ENCODE measurements around the gene XRCC1. TPM values are rescaled to one million over a fixed set of nuclear protein-coding genes. Genes with fewer than 3 reads are reported as not detected.
"Not testable (repeated sequence)": the region's sequence is repeated elsewhere in the genome, so short reads cannot be mapped to it uniquely, and the experiment has no call there.

XRCC1 gene
- total RNA-seq, 6 experiments from 2014 or later: 16.2 to 29.8 (median 27.1) TPM

DNA sequence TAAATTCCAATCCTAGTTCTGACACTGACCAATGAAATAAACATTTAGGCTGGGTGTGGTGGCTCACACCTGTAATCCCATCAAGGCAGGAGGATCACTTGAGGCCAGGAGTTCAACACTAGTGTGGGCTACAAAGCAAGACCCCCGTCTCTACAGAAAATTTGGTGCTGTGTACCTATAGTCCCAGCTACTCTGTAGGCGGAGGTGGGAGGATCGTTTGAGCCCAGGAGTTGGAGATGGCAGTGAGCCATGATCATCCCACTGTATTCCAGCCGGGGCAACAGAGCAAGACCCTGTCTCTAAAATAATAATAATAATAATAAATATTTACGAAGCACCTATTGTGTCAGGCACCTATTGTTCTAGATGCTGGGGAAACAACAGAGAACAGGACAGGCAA, 13.9 kb upstream of the XRCC1 start:
- Mint-ChIP-seq H3K36me3 (ENCODE audit: low read depth) (peaks cover 38% of the 10 kb centered on the region), H3K4me1 (ENCODE audit: low read depth) (peaks cover 15% of the 10 kb centered on the region), H3K27me3 (ENCODE audit: insufficient read depth) (peaks cover 2% of the 10 kb centered on the region), H3K4me3 (no peak overlapping the region), H3K27ac (no peak overlapping the region), H3K9me3 (no peaks in the 10 kb centered on the region)
- TF ChIP-seq, protein P1, sequence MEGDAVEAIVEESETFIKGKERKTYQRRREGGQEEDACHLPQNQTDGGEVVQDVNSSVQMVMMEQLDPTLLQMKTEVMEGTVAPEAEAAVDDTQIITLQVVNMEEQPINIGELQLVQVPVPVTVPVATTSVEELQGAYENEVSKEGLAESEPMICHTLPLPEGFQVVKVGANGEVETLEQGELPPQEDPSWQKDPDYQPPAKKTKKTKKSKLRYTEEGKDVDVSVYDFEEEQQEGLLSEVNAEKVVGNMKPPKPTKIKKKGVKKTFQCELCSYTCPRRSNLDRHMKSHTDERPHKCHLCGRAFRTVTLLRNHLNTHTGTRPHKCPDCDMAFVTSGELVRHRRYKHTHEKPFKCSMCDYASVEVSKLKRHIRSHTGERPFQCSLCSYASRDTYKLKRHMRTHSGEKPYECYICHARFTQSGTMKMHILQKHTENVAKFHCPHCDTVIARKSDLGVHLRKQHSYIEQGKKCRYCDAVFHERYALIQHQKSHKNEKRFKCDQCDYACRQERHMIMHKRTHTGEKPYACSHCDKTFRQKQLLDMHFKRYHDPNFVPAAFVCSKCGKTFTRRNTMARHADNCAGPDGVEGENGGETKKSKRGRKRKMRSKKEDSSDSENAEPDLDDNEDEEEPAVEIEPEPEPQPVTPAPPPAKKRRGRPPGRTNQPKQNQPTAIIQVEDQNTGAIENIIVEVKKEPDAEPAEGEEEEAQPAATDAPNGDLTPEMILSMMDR (IDR thresholded peaks at IDR 0.05): no peak
- DNase-seq: no peak

DNA sequence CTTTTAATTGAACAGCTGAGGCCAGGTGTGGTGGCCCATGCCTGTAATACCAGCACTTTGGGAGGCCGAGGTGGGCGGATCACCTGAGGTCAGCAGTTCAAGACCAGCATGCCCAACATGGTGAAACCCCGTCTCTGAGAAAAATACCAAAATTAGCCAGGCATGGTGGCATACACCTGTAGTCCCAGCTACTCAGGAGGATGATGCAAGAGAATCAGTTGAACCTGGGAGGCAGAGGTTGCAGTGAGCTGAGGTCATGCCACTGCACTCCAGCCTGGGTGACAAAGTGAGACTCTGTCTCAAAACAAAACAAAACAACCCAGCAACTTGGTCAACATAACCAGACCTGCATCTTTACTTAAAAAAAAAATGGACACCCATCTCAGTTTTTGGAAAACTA, 11.7 kb upstream of the XRCC1 start:
- not testable (repeated sequence) for DNase-seq; H3K4me3 Mint-ChIP-seq; H3K27ac Mint-ChIP-seq; H3K4me1 Mint-ChIP-seq (ENCODE audit: low read depth); H3K9me3 Mint-ChIP-seq; H3K27me3 Mint-ChIP-seq (ENCODE audit: insufficient read depth)
- peaks cover 27% of the 10 kb centered on the region for H3K36me3 Mint-ChIP-seq (ENCODE audit: low read depth)

DNA sequence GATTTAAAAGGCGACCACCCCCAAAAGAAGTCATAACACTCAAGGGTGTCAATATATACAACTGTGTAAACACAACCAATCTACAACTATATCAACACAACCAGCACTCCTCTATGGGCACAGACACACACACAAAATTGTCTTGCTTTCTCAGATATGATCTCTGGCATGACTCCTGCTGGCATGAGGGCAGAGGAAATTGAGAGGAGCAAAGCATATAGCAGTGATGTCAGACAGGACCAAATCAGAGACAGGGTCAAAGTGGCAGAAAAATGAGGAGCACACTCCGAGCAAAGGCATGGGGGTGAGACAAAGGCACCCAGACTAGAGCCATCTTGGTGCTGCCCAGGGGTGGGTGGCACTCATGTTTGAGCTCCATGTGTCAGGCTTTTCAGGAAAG, 11.0 kb upstream of the XRCC1 start:
- no peaks in the 10 kb centered on the region; the same call in none of the 2 replicates for H3K27me3 Mint-ChIP-seq (ENCODE audit: insufficient read depth)
- H3K4me3 Mint-ChIP-seq: no peak overlapping the region
- DNase-seq: no peak
- H3K4me1 Mint-ChIP-seq (ENCODE audit: low read depth): 0 out of 2 replicates have a peak, but pooled peaks cover 7% of the 10 kb centered on the region
- no peaks in the 10 kb centered on the region for H3K9me3 Mint-ChIP-seq
- no peak overlapping the region for H3K27ac Mint-ChIP-seq
- TF ChIP-seq, protein P1 (IDR thresholded peaks at IDR 0.05): no peak
- H3K36me3 Mint-ChIP-seq (ENCODE audit: low read depth): peaks cover 27% of the 10 kb centered on the region

DNA sequence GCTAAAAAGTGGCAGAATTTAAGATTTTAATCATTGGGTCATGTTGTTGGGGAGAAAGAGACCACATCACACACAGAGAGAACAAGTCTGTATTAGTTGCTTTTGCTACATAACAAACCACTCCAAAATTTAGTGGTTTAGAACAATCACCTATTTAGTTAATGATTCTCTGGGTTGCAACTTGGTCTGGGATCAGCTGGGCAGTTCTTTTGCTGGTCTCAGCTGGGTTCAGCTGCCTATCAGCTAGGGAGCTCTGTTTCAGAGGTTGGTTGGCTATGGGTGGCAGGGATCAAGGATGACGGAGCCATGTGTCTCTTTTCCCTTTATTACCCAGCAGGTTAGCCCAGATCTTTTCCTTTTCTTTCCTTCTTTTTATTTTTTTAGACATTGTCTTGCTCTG, 9.2 kb upstream of the XRCC1 start:
- Mint-ChIP-seq H3K36me3 (ENCODE audit: low read depth) (peaks cover 20% of the 10 kb centered on the region), H3K27me3 (ENCODE audit: insufficient read depth) (no peaks in the 10 kb centered on the region; the same call in 1 of the 2 replicates), H3K9me3 (no peaks in the 10 kb centered on the region), H3K4me3 (no peak overlapping the region), H3K27ac (peak overlapping the region; percentile 19; the same call in 1 of the 2 replicates), H3K4me1 (ENCODE audit: low read depth) (0 out of 2 replicates have a peak, but pooled peaks cover 7% of the 10 kb centered on the region)
- DNase-seq: no peak
- TF ChIP-seq, protein P1 (IDR thresholded peaks at IDR 0.05): no peak

DNA sequence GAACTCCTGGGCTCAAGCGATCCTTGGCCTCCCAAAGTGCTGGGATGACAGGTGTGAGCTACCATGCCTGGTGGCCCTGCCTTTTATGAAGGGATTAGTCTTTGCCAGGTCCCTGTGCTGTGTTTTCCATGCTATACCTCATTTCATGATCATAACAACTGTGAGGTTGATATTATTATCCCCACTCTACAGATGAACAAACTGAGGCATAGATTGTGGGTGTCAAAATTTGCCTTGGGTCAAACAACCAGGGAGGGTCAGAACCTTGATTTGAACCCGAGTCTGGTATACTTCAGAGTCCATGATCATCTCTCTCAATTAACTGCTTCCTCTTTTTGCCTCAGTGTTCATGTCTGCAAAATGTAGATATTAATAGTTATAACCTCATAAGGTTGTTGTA, 7.2 kb upstream of the XRCC1 start:
- Mint-ChIP-seq H3K36me3 (ENCODE audit: low read depth) (peaks cover 14% of the 10 kb centered on the region), H3K4me3 (no peak overlapping the region)

DNA sequence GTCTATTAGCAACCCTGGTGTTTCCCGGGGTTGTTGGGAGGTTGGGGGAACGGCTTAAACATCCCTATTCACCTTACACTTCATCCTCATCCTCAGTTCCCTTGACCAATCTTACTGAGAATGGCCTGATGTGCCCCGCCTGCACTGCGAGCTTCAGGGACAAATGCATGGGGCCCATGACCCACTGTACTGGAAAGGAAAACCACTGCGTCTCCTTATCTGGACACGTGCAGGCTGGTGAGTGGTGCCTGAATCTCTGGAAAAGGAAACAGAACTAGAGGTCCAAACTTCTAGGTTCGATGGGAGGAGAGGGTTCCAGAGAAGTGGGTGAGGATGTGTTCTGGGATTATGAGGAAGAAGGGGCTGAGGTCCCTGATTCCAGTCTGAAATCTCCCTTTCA, 6.1 kb upstream of the XRCC1 start:
- Mint-ChIP-seq H3K9me3 (no peaks in the 10 kb centered on the region), H3K36me3 (ENCODE audit: low read depth) (peaks cover 9% of the 10 kb centered on the region), H3K27ac (no peak overlapping the region; the same call in 1 of the 2 replicates), H3K4me3 (no peak overlapping the region), H3K4me1 (ENCODE audit: low read depth) (0 out of 2 replicates have a peak, but pooled peaks cover 7% of the 10 kb centered on the region), H3K27me3 (ENCODE audit: insufficient read depth) (peaks cover 4% of the 10 kb centered on the region; the same call in 1 of the 2 replicates)
- TF ChIP-seq, protein P1 (IDR thresholded peaks at IDR 0.05): no peak
- DNase-seq: no peak

More for the DNA sequence above, 7.2 kb upstream of the XRCC1 start:
- H3K4me1 Mint-ChIP-seq (ENCODE audit: low read depth): 0 out of 2 replicates have a peak, but pooled peaks cover 7% of the 10 kb centered on the region
- DNase-seq: no peak
- H3K27me3 Mint-ChIP-seq (ENCODE audit: insufficient read depth): no peaks in the 10 kb centered on the region; the same call in 1 of the 2 replicates
- TF ChIP-seq, protein P1 (IDR thresholded peaks at IDR 0.05): no peak
- no peaks in the 10 kb centered on the region for H3K9me3 Mint-ChIP-seq
- no peak overlapping the region for H3K27ac Mint-ChIP-seq
